ENCODE data around the gene UST.

DNA sequence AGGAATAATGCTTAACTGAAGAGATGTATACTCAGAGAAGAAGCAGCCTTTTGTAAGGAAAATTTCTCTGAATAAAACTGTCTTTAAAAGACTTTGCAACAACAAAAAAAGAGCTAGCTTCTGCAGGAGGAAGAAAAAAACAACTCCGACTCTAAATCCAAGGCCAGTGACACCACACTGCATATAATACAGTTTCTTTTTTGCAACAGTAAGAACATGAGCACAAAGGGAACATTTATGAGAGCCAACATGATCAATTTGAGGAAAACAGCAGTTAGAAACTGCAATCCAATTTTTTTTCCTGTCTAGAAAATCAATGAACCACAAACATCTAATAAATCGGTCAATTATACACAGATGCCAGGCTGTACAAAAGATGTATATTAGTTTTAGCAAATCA is 42.9 kb upstream of the UST start:
- TF ChIP-seq, protein P1, sequence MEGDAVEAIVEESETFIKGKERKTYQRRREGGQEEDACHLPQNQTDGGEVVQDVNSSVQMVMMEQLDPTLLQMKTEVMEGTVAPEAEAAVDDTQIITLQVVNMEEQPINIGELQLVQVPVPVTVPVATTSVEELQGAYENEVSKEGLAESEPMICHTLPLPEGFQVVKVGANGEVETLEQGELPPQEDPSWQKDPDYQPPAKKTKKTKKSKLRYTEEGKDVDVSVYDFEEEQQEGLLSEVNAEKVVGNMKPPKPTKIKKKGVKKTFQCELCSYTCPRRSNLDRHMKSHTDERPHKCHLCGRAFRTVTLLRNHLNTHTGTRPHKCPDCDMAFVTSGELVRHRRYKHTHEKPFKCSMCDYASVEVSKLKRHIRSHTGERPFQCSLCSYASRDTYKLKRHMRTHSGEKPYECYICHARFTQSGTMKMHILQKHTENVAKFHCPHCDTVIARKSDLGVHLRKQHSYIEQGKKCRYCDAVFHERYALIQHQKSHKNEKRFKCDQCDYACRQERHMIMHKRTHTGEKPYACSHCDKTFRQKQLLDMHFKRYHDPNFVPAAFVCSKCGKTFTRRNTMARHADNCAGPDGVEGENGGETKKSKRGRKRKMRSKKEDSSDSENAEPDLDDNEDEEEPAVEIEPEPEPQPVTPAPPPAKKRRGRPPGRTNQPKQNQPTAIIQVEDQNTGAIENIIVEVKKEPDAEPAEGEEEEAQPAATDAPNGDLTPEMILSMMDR (conservative IDR thresholded peaks at IDR 0.05 in 1 of 2, IDR thresholded peaks at IDR 0.05 in 1 of 2; ENCODE audit: extremely low read depth in 1 of 2, insufficient read depth in 1 of 2, low read depth in 1 of 2, low read length in 2 of 2) = no peak
- TF ChIP-seq EZH2 (IDR thresholded peaks at IDR 0.05; ENCODE audit: borderline replicate concordance, low read length) = no peak

All from mammary epithelial cell (primary cell).